ENCODE measurements around the gene LY6G5B. TPM values are rescaled to one million over a fixed set of nuclear protein-coding genes. Genes with fewer than 3 reads are reported as not detected.
A peak's percentile ranks its signal among the peaks of the same experiment; 100 is the strongest.

LY6G5B gene
- total and polyA plus RNA-seq, 10 donors, result 3.0 to 25.3 (median 14.7) TPM

- intact Hi-C loops (cut with DNase I; ENCODE audit: low total_unique reads), result no loop called here
- Histone ChIP-seq H3K4me1 (peaks cover 15 to 54% (median 35%) of the 10 kb centered on the region in 6 donors), H3K9me3 (no peaks in the 10 kb centered on the region), H3K36me3 (peaks cover 0 to 37% (median 22%) of the 10 kb centered on the region in 6 donors), H3K27ac (peak within 1 kb of the TSS; percentile 97 to 100 (median 99)), H3K27me3 (replicated peaks in 1 of 7) (no peaks in the 10 kb centered on the region), H3K4me3 (peak within 1 kb of the TSS; percentile 52 to 82 (median 61))
- peak; percentile 100 for DNase-seq
- TF ChIP-seq POLR2A (IDR thresholded peaks at IDR 0.05), result peak; percentile 89 to 94 (median 92)
- peak; percentile 98 to 99 (median 99) for TF ChIP-seq POLR2AphosphoS5 (IDR thresholded peaks at IDR 0.05)
- TF ChIP-seq, protein P1, sequence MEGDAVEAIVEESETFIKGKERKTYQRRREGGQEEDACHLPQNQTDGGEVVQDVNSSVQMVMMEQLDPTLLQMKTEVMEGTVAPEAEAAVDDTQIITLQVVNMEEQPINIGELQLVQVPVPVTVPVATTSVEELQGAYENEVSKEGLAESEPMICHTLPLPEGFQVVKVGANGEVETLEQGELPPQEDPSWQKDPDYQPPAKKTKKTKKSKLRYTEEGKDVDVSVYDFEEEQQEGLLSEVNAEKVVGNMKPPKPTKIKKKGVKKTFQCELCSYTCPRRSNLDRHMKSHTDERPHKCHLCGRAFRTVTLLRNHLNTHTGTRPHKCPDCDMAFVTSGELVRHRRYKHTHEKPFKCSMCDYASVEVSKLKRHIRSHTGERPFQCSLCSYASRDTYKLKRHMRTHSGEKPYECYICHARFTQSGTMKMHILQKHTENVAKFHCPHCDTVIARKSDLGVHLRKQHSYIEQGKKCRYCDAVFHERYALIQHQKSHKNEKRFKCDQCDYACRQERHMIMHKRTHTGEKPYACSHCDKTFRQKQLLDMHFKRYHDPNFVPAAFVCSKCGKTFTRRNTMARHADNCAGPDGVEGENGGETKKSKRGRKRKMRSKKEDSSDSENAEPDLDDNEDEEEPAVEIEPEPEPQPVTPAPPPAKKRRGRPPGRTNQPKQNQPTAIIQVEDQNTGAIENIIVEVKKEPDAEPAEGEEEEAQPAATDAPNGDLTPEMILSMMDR (IDR thresholded peaks at IDR 0.05 in 8 of 11, conservative IDR thresholded peaks at IDR 0.05 in 3 of 11), result peak in 7 of 11 experiments; percentile 25 to 58 (median 48)
- WGBS, 5 donors, result 1 to 2% (median 1%) methylated on average over 42 to 54 of the region's 54 CpGs
Measured at GRCh38 chr6:31702819-31703716, 33.3 kb downstream of the LY6G5B start, which contains the start of gene ABHD16A. ABHD16A (minus strand) TSS chr6:31703324; CDS start chr6:31703281, 43 bp downstream.

DNA sequence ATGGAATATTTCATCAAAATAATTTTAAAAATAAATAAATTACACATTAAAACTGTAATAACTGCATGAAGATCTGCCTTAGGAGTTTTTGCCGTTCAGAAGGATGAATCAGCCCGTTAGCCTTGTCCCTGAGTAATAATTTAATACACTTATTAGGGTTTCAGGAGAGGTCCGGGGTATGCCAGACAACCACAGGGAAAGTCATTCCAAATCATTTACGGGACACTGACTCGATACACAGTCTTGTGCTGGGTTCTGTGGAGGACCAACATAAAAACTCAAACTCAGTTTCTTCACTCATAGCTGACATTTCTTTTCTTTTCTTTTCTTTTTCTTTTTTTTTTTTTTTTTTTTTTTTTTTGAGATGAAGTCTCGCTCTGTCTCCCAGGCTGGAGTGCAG lies 36.2 kb downstream of the LY6G5B start:
- intact Hi-C loops (cut with DNase I; ENCODE audit: low total_unique reads), result no loop called here
- TF ChIP-seq POLR2A (IDR thresholded peaks at IDR 0.05) (no peak), POLR2AphosphoS5 (IDR thresholded peaks at IDR 0.05) (no peak)
- TF ChIP-seq, protein P1 (IDR thresholded peaks at IDR 0.05 in 8 of 11, conservative IDR thresholded peaks at IDR 0.05 in 3 of 11), result no peak
- Histone ChIP-seq H3K27me3 (replicated peaks in 1 of 7) (no peaks in the 10 kb centered on the region), H3K36me3 (peaks cover 0 to 8% (median 0%) of the 10 kb centered on the region in 6 donors), H3K4me1 (peaks cover 13 to 36% (median 26%) of the 10 kb centered on the region in 6 donors), H3K9me3 (no peaks in the 10 kb centered on the region), H3K4me3 (no peak overlapping the region), H3K27ac (no peak overlapping the region)
- no peak for DNase-seq
- 86 to 94% (median 91%) methylated on average over 5 to 6 of the region's 6 CpGs for WGBS, 5 donors

- H3K4me3 ChIP-seq, result no peak within 1 kb of the TSS
- 44 to 74% (median 64%) methylated on average over 3 of the region's 3 CpGs for WGBS, 5 donors
- no peak within 1 kb of the TSS for H3K27ac ChIP-seq
- no peak for DNase-seq
- intact Hi-C loops (cut with DNase I; ENCODE audit: low total_unique reads), result no loop called here
- H3K9me3 ChIP-seq, result no peaks in the 10 kb centered on the region
- no peaks in the 10 kb centered on the region for H3K27me3 ChIP-seq (replicated peaks in 1 of 7)
- H3K4me1 ChIP-seq, result peaks cover 7 to 36% (median 24%) of the 10 kb centered on the region in 6 donors
- H3K36me3 ChIP-seq, result peaks cover 0 to 2% (median 0%) of the 10 kb centered on the region in 6 donors
- TF ChIP-seq POLR2AphosphoS5 (IDR thresholded peaks at IDR 0.05) (no peak), POLR2A (IDR thresholded peaks at IDR 0.05) (no peak)
- TF ChIP-seq, protein P1 (IDR thresholded peaks at IDR 0.05 in 8 of 11, conservative IDR thresholded peaks at IDR 0.05 in 3 of 11), result no peak
Measured at GRCh38 chr6:31706599-31706998, 36.8 kb downstream of the LY6G5B start, which contains the start of gene LY6G6F. LY6G6F (plus strand) TSS chr6:31706866; CDS start chr6:31706907, 41 bp downstream.

DNA sequence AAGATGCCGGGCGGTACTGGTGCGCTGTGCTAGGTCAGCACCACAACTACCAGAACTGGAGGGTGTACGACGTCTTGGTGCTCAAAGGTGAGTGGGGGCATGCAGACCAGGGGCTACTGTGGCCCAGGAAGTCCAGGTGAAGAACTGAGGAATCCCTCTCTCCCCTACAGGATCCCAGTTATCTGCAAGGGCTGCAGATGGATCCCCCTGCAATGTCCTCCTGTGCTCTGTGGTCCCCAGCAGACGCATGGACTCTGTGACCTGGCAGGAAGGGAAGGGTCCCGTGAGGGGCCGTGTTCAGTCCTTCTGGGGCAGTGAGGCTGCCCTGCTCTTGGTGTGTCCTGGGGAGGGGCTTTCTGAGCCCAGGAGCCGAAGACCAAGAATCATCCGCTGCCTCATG lies 37.9 kb downstream of the LY6G5B start:
- WGBS, 5 donors, result 74 to 88% (median 88%) methylated on average over 5 to 10 of the region's 10 CpGs
- H3K4me3 ChIP-seq, result no peak overlapping the region
- no peaks in the 10 kb centered on the region for H3K9me3 ChIP-seq
- H3K4me1 ChIP-seq, result peaks cover 0 to 30% (median 17%) of the 10 kb centered on the region in 6 donors
- intact Hi-C loops (cut with DNase I; ENCODE audit: low total_unique reads), result no loop called here
- TF ChIP-seq, protein P1 (IDR thresholded peaks at IDR 0.05 in 8 of 11, conservative IDR thresholded peaks at IDR 0.05 in 3 of 11), result no peak
- H3K36me3 ChIP-seq, result no peaks in the 10 kb centered on the region
- H3K27ac ChIP-seq, result no peak overlapping the region
- DNase-seq, result no peak
- H3K27me3 ChIP-seq (replicated peaks in 1 of 7), result no peaks in the 10 kb centered on the region

Measured in spleen (tissue), 11 donors.